Thoracic aorta endothelial cell (primary cell): ENCODE results near the gene AKR1B15. TPM values are rescaled to one million over a fixed set of nuclear protein-coding genes. Genes with fewer than 3 reads are reported as not detected.

Experiments used
- total RNA-seq: library from RNA; depleted of rRNA; stranded (reverse); fragments of >200 nt; gene quantifications from 2 replicates; pipeline ENCODE4 v1.2.3, GENCODE V29; 2012

Gene AKR1B15
- total RNA-seq: not detected in 2 replicates

DNA sequence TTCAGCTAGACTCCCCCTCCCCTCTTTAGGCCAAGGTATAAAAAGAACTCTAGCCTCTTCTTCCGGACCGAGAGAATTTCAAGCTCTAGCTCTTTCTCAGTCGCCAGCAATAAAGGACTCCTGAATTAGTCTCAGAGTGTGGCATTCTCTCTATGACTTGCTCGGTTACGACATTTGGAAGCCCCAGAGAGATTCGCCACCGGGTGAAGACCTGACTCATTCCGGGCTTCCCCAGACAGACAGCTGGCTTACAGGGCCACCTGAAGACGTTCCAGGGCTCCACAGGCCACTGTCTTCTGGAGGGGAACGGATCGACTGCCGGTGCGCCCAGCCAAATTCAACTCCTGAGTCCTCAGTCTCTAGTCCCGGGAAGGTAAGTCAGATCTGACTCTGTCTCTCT lies at the start of gene AKR1B15:
AKR1B15 (plus strand) TSS at position 234 of the 400 bp plus-strand sequence. CDS start 15,510 bp downstream, outside the sequence.

Other genes with a start within 250 kb of the AKR1B15 start
- gene SLC35B4, start 232.2 kb upstream of the AKR1B15 start, total RNA-seq: 18.4 and 21.9 TPM in 2 replicates
- gene AKR1B1, start 90.0 kb upstream of the AKR1B15 start, total RNA-seq: 142 and 186 TPM in 2 replicates
- gene AKR1B10, start 21.5 kb upstream of the AKR1B15 start, total RNA-seq: 0.65 and 0.66 TPM in 2 replicates
- gene BPGM, start 97.7 kb downstream of the AKR1B15 start, total RNA-seq: 42.7 and 52.7 TPM in 2 replicates
- 246 and 266 TPM in 2 replicates for gene CALD1, start 230.5 kb downstream of the AKR1B15 start, total RNA-seq